Lower lobe of right lung (tissue), 2 donors: ENCODE measurements around the gene PCGF3. TPM values are rescaled to one million over a fixed set of nuclear protein-coding genes. Genes with fewer than 3 reads are reported as not detected.

Source experiments
- ATAC-seq, 2 donors: fragments of 200-7000 bp; cut with Tn5 transposase; one replicate each; pipeline ENCODE4 v1.9.1; 2020 to 2022; ENCODE audit warnings: mild to moderate bottlenecking in 2 of 2, moderate library complexity in 2 of 2
- DNase-seq: peaks from one replicate; pipeline ENCODE4 v3.0.0-alpha.2; 2020
- H3K27ac ChIP-seq: fragments of 200-600 bp; one replicate; pipeline ENCODE4 v1.8.0; 2022
- H3K27me3 ChIP-seq: fragments of 200-600 bp; one replicate; pipeline ENCODE4 v1.8.0; 2022; ENCODE audit warnings: low read depth
- H3K36me3 ChIP-seq: fragments of 200-600 bp; one replicate; pipeline ENCODE4 v1.8.0; 2022; ENCODE audit warnings: mild to moderate bottlenecking
- H3K4me1 ChIP-seq: fragments of 200-600 bp; one replicate; pipeline ENCODE4 v1.8.0; 2022
- H3K4me3 ChIP-seq: fragments of 200-600 bp; one replicate; pipeline ENCODE4 v1.8.0; 2022; ENCODE audit warnings: mild to moderate bottlenecking
- H3K9me3 ChIP-seq: fragments of 200-600 bp; one replicate; pipeline ENCODE4 v1.8.0; 2022
- CTCF ChIP-seq: fragments of 200-600 bp; IDR thresholded peaks from one replicate; pipeline ENCODE4 v1.8.0; 2022; ENCODE audit warnings: antibody characterized with exemption, mild to moderate bottlenecking
- intact Hi-C: fragments of 100-400 bp; cut with DNase I; formaldehyde crosslinking; loops from one replicate; pipeline ENCODE4 v1.11.0; 2022
- total RNA-seq: library from RNA; stranded (reverse); fragmentation: NEBNext Ultra II Directional; extraction: Animal tissue kit (Norgen Biotek cat#: 25700); gene quantifications from one replicate; pipeline ENCODE4 v1.2.1, GENCODE V29; 2021
- donor health status: DM: no; HTN: yes; CAD: no; lungs with severe emphysema.

The PCGF3 gene
- total RNA-seq, 1 donor from 2014 or later, result 44.8 TPM

- Histone ChIP-seq H3K9me3 (no peaks in the 10 kb centered on the region), H3K27me3 (peaks cover 30% of the 10 kb centered on the region), H3K4me3 (no peak overlapping the region), H3K27ac (no peak overlapping the region), H3K36me3 (no peaks in the 10 kb centered on the region), H3K4me1 (no peaks in the 10 kb centered on the region)
- intact Hi-C loops, result no loop called here
- ATAC-seq, result peak; percentile 21 to 37
- no peak for TF ChIP-seq CTCF
- peak; percentile 28 for DNase-seq
Observed at GRCh38 chr4:808860-809570, 103.4 kb downstream of the PCGF3 start.

DNA sequence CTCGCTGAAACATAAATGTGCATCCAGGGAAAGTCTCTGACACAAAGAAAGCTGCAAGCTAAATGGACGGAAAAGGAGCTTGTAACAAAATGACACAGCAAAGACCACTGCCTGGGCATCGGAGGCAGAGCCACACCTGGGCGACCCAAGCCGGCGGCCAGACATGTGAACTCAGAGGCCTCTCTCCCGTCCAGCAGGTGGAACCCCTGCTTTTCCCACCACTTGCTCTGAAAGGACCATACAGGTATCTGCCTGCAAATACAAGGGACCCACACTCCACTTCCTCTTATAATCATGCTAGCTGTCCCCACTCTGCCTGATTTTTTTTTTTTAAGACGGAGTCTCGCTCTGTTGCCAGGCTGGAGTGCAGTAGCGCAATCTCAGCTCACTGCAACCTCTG lies 108.3 kb downstream of the PCGF3 start:
- Histone ChIP-seq H3K27me3 (peaks cover 39% of the 10 kb centered on the region), H3K9me3 (no peaks in the 10 kb centered on the region), H3K36me3 (no peaks in the 10 kb centered on the region), H3K4me1 (no peaks in the 10 kb centered on the region), H3K4me3 (no peak overlapping the region), H3K27ac (no peak overlapping the region)
- ATAC-seq, result no peak
- intact Hi-C loops, result no loop called here
- DNase-seq, result peak; percentile 39
- no peak for TF ChIP-seq CTCF

DNA sequence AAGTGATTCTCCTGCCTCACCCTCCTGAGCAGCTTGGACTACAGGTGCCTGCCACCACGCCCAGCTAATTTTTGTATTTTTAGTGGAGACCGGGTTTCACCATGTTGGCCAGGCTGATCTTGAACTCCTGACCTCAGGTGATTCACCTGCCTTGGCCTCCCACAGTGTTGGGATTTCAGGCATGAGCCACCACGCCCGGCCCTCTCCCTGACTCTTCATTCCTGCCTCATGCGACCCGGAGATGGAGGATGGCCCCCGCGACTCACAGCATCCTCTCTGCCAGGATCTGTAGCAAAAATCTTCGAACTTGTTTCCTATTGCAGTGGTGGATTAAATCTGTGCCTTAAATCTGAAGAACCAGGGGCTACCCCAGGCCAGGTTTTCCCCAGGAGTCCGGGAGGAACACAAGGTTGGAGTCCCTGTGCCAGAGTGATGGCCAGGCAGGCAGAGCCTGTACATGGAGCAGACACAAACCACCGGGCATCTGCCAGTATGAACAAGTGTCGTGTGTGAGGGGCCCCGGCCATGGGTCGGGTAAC lies 108.7 kb downstream of the PCGF3 start:
- Histone ChIP-seq H3K4me3 (no peak overlapping the region), H3K27ac (no peak overlapping the region), H3K36me3 (no peaks in the 10 kb centered on the region), H3K4me1 (no peaks in the 10 kb centered on the region), H3K27me3 (peaks cover 44% of the 10 kb centered on the region), H3K9me3 (no peaks in the 10 kb centered on the region)
- ATAC-seq (no peak), DNase-seq (peak; percentile 37)
- TF ChIP-seq CTCF, result no peak
- intact Hi-C loops, result no loop called here

DNA sequence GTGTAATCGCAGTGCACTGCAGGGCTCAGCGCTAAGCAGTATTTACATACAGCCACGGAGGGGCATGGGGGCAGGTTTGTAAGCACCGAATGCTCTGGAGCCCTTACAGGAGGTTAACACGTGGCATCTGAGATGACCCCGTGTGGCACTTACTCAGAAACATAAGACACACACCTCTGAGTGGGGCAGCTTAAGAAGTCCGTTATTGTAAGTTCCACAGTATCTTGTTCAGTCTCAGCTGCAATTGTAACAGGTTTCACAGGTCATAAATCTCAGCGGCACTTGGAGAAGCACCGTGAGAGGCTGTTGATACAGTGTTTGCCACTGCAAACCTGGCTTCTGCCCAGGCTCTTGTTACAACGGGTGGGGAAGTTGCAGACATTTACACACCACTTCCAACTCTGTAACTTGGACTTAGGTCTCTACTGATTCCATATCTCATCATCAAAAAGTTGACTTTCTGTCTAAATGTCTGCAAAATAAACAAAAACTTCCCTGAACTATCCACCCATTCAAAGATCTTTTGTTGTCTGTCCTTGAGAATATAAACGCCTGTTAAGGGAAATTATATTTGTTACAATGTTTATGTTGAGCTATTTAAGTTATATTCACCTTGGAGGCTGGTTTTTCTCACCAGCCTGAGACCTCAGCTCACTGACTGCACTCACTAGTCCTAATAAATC lies 110.0 kb downstream of the PCGF3 start:
- H3K4me1 ChIP-seq, result no peaks in the 10 kb centered on the region
- no peak overlapping the region for H3K27ac ChIP-seq
- TF ChIP-seq CTCF, result no peak
- peaks cover 47% of the 10 kb centered on the region for H3K27me3 ChIP-seq
- no peak overlapping the region for H3K4me3 ChIP-seq
- H3K36me3 ChIP-seq, result no peaks in the 10 kb centered on the region
- no peaks in the 10 kb centered on the region for H3K9me3 ChIP-seq
- DNase-seq (peak; percentile 50), ATAC-seq (peak; percentile 74 to 80)
- intact Hi-C loops, result no loop called here

GRCh38 chr4:818106-818921 lies 112.7 kb downstream of the PCGF3 start:
- no peaks in the 10 kb centered on the region for H3K36me3 ChIP-seq
- no peak overlapping the region for H3K27ac ChIP-seq
- H3K4me1 ChIP-seq, result no peaks in the 10 kb centered on the region
- no peaks in the 10 kb centered on the region for H3K9me3 ChIP-seq
- no peak for TF ChIP-seq CTCF
- H3K4me3 ChIP-seq, result no peak overlapping the region
- DNase-seq (no peak), ATAC-seq (no peak)
- H3K27me3 ChIP-seq, result peaks cover 54% of the 10 kb centered on the region
- intact Hi-C loops, result no loop called here
